Testis (tissue), 2 donors: ENCODE data around the gene SDCCAG8.

ENCODE experiments used
- CTCF ChIP-seq, 3 experiments: fragments of 450-650 bp in 2 of 3; fragments of 200-600 bp in 1 of 3; sonication (generic) in 1 of 3; IDR thresholded peaks; one replicate each; pipeline ENCODE4 v1.5.1; 2016 to 2019; ENCODE audit warnings: antibody characterized with exemption in 3 of 3, mild to moderate bottlenecking in 2 of 3, moderate library complexity in 1 of 3
- POLR2A ChIP-seq: fragments of 450-650 bp; IDR thresholded peaks from one replicate; pipeline ENCODE4 v1.6.1; 2017; ENCODE audit warnings: antibody characterized with exemption, mild to moderate bottlenecking, moderate library complexity

GRCh38 chr1:243415663-243416408, 160.0 kb downstream of the SDCCAG8 start:
- TF ChIP-seq CTCF (IDR thresholded peaks at IDR 0.05) (no peak), POLR2A (no peak)
